ENCODE measurements around the gene SHB. TPM values are rescaled to one million over a fixed set of nuclear protein-coding genes. Genes with fewer than 3 reads are reported as not detected.

The SHB gene
- total and polyA plus RNA-seq, 2 of the 8 experiments (the other 6 are each of a cell fraction or from before 2014, with no cell fraction given): 4.1 to 12.6 TPM

DNA sequence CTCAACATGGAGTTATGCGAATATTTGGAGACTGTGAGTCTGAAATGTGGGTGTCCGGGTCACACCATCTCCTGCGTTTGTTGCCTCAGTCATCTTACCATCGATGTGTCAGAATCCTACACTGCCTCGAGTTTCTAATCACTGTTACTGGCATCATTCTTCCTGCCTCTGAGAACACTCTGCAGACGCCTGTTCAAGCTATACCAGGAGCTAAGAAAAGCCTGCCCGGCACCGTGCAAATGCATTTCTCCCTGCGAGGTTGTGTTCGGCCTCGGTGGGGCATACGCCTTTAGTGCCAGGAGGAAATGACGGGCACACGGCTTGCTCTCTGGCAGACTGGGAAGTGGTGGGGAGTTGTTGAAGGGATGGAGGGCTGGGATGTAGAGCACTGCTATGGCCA, 133.9 kb downstream of the SHB start:
- no peak overlapping the region for H3K4ac ChIP-seq (replicated peaks; ENCODE audit: insufficient read length, low read depth, low read length)
- ChIA-PET POLR2A (ENCODE audit: partially characterized antibody) (interaction anchor here (0.6 kb wide), 1 partner anchor 233 kb away, joined by 5 read pairs; no protein-coding TSS in a partner anchor), CTCF (ENCODE audit: partially characterized antibody) (interaction anchor here (1.0 to 3.4 kb wide), 3 partner anchors 22 to 95 kb away, joined by 3 to 10 read pairs (median 3); no protein-coding TSS in a partner anchor)
- H2BK120ac ChIP-seq (replicated peaks; ENCODE audit: low read depth, low read length): no peak overlapping the region
- FAIRE-seq: no peak
- H3K79me1 ChIP-seq (ENCODE audit: low read depth, low read length): no peaks in the 10 kb centered on the region
- H3K9ac ChIP-seq (replicated peaks in 1 of 4; ENCODE audit: extremely low read depth in 1 of 4, low read depth in 3 of 4, low read length in 3 of 4): no peak overlapping the region
- no peaks in the 10 kb centered on the region for H3K23me2 ChIP-seq (ENCODE audit: low read depth, low read length)
- no peak overlapping the region for H2BK12ac ChIP-seq (ENCODE audit: low read depth, low read length)
- no peaks in the 10 kb centered on the region for H3K79me2 ChIP-seq (ENCODE audit: control insufficient read depth in 1 of 2, insufficient read depth in 2 of 2, low read length in 2 of 2)
- H3K18ac ChIP-seq (ENCODE audit: extremely low read depth, low read length): no peak overlapping the region
- no peak overlapping the region for H3K27ac ChIP-seq (ENCODE audit: low read depth, low read length)
- H3K4me2 ChIP-seq (ENCODE audit: insufficient read depth in 1 of 2, low read depth in 2 of 2, low read length in 2 of 2): no peak overlapping the region
- H3K36me3 ChIP-seq (ENCODE audit: control insufficient read depth in 2 of 4, insufficient read depth in 4 of 4, low read length in 3 of 4): no peaks in the 10 kb centered on the region
- no peak overlapping the region for H2AK5ac ChIP-seq (ENCODE audit: low read depth, low read length)
- 93% methylated on average over 14 of the region's 14 CpGs; no CpG with 5 or more reads in 1 of the 2 experiments for WGBS, 2 experiments (ENCODE audit: extremely low coverage in 1 of 2, insufficient coverage in 1 of 2, insufficient read length in 1 of 2, insufficient replicate concordance in 2 of 2, low coverage in 1 of 2, low lambda C conversion rate in 2 of 2, missing lambda C conversion rate in 1 of 2)
- no peaks in the 10 kb centered on the region for H3K9me3 ChIP-seq (ENCODE audit: insufficient read depth in 2 of 2, low read depth in 1 of 2, low read length in 1 of 2)
- TF ChIP-seq YY1 (IDR thresholded peaks at IDR 0.05; ENCODE audit: low read depth, low read length) (no peak), CHD1 (IDR thresholded peaks at IDR 0.05; ENCODE audit: low read depth, low read length) (no peak), SRF (IDR thresholded peaks at IDR 0.05; ENCODE audit: low read depth, low read length) (no peak), NANOG (IDR thresholded peaks at IDR 0.05; ENCODE audit: insufficient read depth, low read depth, low read length, poor library complexity, severe bottlenecking) (no peak), BACH1 (IDR thresholded peaks at IDR 0.05; ENCODE audit: low read length) (no peak), CREB1 (IDR thresholded peaks at IDR 0.05) (no peak), NRF1 (IDR thresholded peaks at IDR 0.05; ENCODE audit: low read depth, low read length) (no peak)
- TF ChIP-seq, protein P1, sequence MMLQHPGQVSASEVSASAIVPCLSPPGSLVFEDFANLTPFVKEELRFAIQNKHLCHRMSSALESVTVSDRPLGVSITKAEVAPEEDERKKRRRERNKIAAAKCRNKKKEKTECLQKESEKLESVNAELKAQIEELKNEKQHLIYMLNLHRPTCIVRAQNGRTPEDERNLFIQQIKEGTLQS (IDR thresholded peaks at IDR 0.05; ENCODE audit: insufficient read depth, low read depth, low read length): no peak
- no peak overlapping the region for H2AFZ ChIP-seq (ENCODE audit: low read length)
- no peaks in the 10 kb centered on the region for H3K27me3 ChIP-seq (replicated peaks in 1 of 4; ENCODE audit: control insufficient read depth in 3 of 4, extremely low read depth in 1 of 4, insufficient read depth in 3 of 4, low read length in 3 of 4)
- H4K8ac ChIP-seq (ENCODE audit: extremely low read depth, insufficient read depth, low read length): no peak overlapping the region
- H4K91ac ChIP-seq (replicated peaks; ENCODE audit: insufficient read length, low read length): no peak overlapping the region
- H3K56ac ChIP-seq (replicated peaks; ENCODE audit: insufficient read length, low read depth, low read length): no peak overlapping the region
- H2BK5ac ChIP-seq (ENCODE audit: low read depth, low read length): 0 out of 2 replicates have a peak overlapping the region, but pooled peaks have one; percentile 30
- no peak overlapping the region for H3K4me3 ChIP-seq (ENCODE audit: extremely low read depth in 1 of 4, insufficient read depth in 2 of 4, low read depth in 3 of 4, low read length in 4 of 4)
- H3K4me1 ChIP-seq (replicated peaks in 1 of 4; ENCODE audit: control insufficient read depth in 3 of 4, insufficient read depth in 4 of 4, low read length in 3 of 4): peaks cover 0 to 2% (median 1%) of the 10 kb centered on the region in 4 experiments; a peak in 1 of 7 replicates
- no peak overlapping the region for H3K14ac ChIP-seq (ENCODE audit: insufficient read length)
- no peak overlapping the region for H2BK15ac ChIP-seq (ENCODE audit: low read length)
- no peak for DNase-seq (ENCODE audit: low read depth in 1 of 2, low spot score in 2 of 2)
- no peak overlapping the region for H2BK20ac ChIP-seq (ENCODE audit: low read length)
- H4K5ac ChIP-seq (ENCODE audit: insufficient read length, low read depth, low read length): no peak overlapping the region
- peaks cover 0 to 3% of the 10 kb centered on the region in 2 experiments for H4K20me1 ChIP-seq (replicated peaks in 1 of 2; ENCODE audit: control insufficient read depth in 1 of 2, insufficient read depth in 2 of 2, low read length in 2 of 2)
- H3K23ac ChIP-seq (ENCODE audit: insufficient read length): no peak overlapping the region
